Measurements from ENCODE around the gene TUBG1.

- TF ChIP-seq POLR2A (IDR thresholded peaks at IDR 0.05) (no peak), CTCF (IDR thresholded peaks at IDR 0.05) (peak in 8 of 12 donors; percentile 23 to 59 (median 35))
Measured at GRCh38 chr17:42618442-42619150, 9.1 kb downstream of the TUBG1 start.

Data from heart left ventricle (tissue), 13 donors.